ENCODE data around the gene TRIM49C.
"Not testable (repeated sequence)": the region's sequence is repeated elsewhere in the genome, so short reads cannot be mapped to it uniquely, and the experiment has no call there.

TRIM49C gene

DNA sequence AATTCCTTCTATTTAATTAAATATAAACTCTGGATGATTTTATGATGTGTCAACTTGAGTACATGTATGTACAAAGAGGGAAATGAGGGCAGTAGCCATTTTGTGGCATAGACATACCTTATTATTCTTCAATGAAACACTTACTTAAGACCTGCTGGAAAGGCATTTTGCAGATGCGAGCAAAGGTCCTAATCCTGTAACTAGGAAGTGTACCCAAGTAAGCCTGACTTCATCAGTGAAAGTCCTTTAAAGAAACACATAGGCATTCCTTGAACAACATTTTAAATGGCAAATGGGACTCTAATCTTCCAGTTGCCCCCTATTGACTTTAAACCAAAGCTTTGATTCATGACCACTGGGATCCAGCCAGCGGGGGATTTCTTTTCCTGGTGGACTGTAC, at the start of gene TRIM49C:
TSS of gene TRIM49C (plus strand) at position 301 of the 400 bp plus-strand sequence. CDS start 4,106 bp downstream, outside the sequence.
- DNase-seq, result not testable (repeated sequence)

GRCh38 chr11:90024184-90024583, 6.7 kb upstream of the TRIM49C start:
- DNase-seq, result not testable (repeated sequence)

DNA sequence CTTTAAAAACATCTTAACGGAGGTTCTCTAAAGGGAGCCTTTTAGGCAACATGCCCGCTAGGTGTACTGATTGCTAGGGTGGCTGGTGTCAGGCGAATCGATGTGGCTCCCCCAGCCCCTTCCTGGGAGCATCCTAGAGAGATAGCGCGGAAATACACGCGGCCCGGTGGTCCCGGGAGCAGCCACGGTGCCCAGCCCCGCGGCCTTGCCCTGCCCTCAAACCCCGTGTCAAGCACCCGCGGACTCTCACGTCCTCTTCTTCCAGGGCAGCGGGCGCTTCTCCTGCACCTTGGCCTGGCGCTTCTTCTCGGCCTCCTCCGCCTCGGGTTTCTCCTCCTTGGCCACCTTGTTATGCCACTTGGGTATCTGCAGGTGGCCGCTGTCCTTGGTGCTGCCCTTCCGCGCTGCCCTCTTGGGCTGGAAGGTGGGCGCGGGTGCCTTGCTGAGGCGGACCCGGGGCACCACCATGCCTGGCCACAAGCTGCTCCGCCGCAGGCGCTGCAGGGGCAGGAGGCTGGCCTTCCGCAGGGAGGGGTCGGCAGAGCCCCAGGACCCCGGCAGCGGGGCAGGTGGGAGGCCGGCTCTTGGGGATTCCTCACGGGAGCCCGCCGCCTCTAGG, 20.8 kb downstream of the TRIM49C start:
- DNase-seq, result not testable (repeated sequence)

DNA sequence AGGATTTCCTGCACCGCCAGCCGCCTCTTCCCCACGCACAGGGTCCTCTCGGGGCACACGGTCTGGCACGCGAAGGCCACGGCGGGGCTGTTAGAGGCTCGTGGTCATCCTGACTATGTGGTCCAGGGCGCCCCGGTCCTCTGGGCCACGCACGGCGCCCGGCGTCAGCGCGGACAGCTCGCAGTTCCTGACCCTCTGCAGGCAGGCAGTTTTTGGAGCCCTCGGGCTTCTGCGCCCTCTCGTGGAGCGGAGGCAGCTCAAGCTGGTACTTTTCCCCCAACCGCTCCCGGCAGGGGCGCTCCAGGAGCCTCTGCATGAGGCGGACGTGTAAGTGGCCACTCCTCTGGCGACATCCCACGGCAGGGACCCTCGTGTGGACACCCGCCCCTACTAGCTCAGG, 21.4 kb downstream of the TRIM49C start:
- peak; percentile 3 for DNase-seq

- not testable (repeated sequence) for DNase-seq
Observed at GRCh38 chr11:90053545-90053944, 22.6 kb downstream of the TRIM49C start.

DNA sequence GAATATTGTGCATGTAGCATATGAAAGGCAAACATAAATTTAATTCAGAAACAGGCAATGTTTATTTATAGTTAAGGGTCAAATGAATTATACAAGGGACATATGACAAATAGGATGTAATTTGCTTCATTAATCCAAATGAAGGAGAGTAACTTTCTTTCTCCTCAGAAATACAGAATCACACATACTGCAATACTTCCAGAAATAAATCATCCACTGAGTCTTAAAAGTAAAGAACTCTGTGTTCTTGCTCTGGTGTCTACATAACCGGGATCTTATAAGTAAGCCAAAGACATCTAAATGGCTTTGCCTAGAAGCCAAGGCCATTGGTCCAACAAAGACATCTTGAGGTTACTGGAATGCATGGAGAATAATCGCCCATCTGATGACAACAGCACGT, 54.7 kb downstream of the TRIM49C start, which contains the start of gene UBTFL1:
TSS of gene UBTFL1 (plus strand) at position 301 of the 400 bp plus-strand sequence. CDS start at position 301, 0 bp downstream.
- DNase-seq, result not testable (repeated sequence)

- not testable (repeated sequence) for DNase-seq
Observed at GRCh38 chr11:90088731-90089130, 57.8 kb downstream of the TRIM49C start.
